Measurements from ENCODE around the gene RAB2B. TPM values are rescaled to one million over a fixed set of nuclear protein-coding genes. Genes with fewer than 3 reads are reported as not detected.

The RAB2B gene
- total RNA-seq, 4 donors from 2014 or later = 20.2 to 24.9 (median 21.5) TPM

DNA sequence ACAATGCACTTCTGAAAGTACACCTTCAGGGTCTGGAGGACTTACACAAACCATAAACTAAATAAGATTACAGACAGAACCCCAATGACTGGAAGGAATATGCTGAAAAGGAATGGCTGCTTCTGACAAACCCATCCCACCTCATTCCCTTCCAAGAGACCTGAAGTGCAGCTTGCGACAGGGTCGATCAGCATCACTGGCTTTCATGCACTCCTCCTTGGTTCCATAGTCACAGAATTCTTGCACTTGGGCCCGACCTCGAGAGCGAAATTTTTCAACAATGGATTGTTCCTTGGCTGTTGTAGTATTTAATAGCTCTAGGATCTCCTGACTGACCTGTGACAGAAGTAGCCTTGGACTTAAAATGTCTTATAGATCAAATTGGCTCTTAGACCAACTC, 24.8 kb upstream of the RAB2B start:
- H3K27ac ChIP-seq = no peak overlapping the region
- no peaks in the 10 kb centered on the region for H3K4me1 ChIP-seq
- H3K36me3 ChIP-seq = peaks cover 61% of the 10 kb centered on the region
- DNase-seq (ENCODE audit: low spot score in 2 of 2) = no peak
- no peaks in the 10 kb centered on the region for H3K9me3 ChIP-seq
- no peak overlapping the region for H3K4me3 ChIP-seq
- WGBS = 93% methylated on average over 5 of the region's 5 CpGs
- H3K27me3 ChIP-seq = no peaks in the 10 kb centered on the region
- no peak for TF ChIP-seq POLR2AphosphoS5 (IDR thresholded peaks at IDR 0.05)
- TF ChIP-seq EP300 (IDR thresholded peaks at IDR 0.05) = no peak
- TF ChIP-seq POLR2A (IDR thresholded peaks at IDR 0.05) = no peak
- TF ChIP-seq, protein P1, sequence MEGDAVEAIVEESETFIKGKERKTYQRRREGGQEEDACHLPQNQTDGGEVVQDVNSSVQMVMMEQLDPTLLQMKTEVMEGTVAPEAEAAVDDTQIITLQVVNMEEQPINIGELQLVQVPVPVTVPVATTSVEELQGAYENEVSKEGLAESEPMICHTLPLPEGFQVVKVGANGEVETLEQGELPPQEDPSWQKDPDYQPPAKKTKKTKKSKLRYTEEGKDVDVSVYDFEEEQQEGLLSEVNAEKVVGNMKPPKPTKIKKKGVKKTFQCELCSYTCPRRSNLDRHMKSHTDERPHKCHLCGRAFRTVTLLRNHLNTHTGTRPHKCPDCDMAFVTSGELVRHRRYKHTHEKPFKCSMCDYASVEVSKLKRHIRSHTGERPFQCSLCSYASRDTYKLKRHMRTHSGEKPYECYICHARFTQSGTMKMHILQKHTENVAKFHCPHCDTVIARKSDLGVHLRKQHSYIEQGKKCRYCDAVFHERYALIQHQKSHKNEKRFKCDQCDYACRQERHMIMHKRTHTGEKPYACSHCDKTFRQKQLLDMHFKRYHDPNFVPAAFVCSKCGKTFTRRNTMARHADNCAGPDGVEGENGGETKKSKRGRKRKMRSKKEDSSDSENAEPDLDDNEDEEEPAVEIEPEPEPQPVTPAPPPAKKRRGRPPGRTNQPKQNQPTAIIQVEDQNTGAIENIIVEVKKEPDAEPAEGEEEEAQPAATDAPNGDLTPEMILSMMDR (IDR thresholded peaks at IDR 0.05) = no peak

DNA sequence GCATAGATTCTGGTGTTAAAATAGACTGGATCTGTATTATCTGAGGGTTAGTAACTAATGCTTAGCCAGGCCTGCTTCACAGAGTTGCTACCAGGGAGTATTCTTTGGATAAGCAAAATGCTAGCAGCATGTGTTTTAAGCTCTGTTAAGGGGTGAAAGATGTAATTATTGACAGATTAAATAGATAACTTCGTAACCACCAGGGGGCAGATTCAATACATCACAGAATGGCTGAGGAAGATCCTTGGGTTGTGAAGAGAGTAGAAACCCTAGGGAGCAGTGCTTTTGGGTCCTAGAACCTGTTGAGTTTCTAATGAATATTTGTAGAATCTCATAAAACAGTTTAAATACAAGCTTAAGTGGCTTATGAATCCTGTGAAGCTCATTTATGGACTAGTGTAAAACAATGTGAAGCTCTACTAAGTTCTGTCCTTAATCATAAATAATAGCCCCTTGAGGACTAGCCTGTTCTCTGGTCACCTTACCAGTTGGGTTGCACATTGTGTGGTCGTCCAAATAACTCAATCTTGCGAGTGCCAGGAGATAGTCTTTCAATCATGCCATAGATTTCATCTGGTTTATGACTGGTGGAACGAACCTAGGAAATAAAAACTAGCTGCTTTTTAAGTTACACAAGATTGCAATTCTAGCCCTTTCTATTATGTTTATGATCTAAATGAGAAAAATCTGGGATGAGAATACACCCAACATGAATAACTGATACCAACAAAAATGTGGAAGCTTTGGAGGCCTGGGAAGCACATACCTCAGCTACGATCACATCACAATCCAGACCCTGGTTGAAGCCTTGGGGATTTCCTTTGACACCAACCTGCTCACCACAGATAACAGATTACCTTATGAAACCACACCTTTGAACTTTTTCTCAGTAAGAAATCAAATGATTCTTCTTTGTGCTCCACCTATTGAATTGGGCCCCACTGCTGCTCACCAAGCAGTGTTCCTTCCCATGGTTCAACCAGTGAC, 22.1 kb upstream of the RAB2B start:
- DNase-seq (ENCODE audit: low spot score in 2 of 2) = no peak
- H3K27me3 ChIP-seq = no peaks in the 10 kb centered on the region
- H3K36me3 ChIP-seq = peaks cover 86% of the 10 kb centered on the region
- TF ChIP-seq, protein P1 (IDR thresholded peaks at IDR 0.05) = peak; percentile 24 to 32
- TF ChIP-seq POLR2A (IDR thresholded peaks at IDR 0.05) = no peak
- WGBS = 55% methylated on average over 5 of the region's 5 CpGs
- H3K27ac ChIP-seq = no peak overlapping the region
- no peak overlapping the region for H3K4me3 ChIP-seq
- no peaks in the 10 kb centered on the region for H3K4me1 ChIP-seq
- no peaks in the 10 kb centered on the region for H3K9me3 ChIP-seq

DNA sequence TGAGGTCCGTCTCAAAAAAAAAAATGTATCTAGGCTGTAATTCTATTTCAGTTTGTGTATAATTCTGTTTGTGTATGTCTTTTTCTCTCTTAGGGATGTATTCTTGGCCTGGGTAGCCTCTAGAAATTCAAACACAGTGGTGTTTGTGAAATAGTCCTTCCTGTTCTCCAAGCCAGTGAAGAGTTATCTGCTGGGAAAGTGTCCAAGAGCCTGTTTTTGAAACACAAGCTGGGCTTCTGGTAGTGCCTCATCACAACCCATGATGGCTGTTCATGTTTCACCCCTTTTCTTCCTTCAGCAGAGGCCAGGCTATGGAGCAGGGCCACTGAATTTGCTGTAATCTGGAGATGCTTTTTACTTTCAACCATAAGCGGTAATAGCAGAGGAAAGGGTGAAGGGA, 19.7 kb upstream of the RAB2B start:
- Histone ChIP-seq H3K9me3 (no peaks in the 10 kb centered on the region), H3K4me1 (no peaks in the 10 kb centered on the region), H3K36me3 (peaks cover 94% of the 10 kb centered on the region), H3K27ac (no peak overlapping the region), H3K4me3 (no peak overlapping the region), H3K27me3 (no peaks in the 10 kb centered on the region)
- 97% methylated on average over 2 of the region's 2 CpGs for WGBS
- DNase-seq (ENCODE audit: low spot score in 2 of 2) = no peak
- TF ChIP-seq POLR2AphosphoS5 (IDR thresholded peaks at IDR 0.05) = no peak
- TF ChIP-seq, protein P1 (IDR thresholded peaks at IDR 0.05) = no peak
- no peak for TF ChIP-seq POLR2A (IDR thresholded peaks at IDR 0.05)
- no peak for TF ChIP-seq EP300 (IDR thresholded peaks at IDR 0.05)

DNA sequence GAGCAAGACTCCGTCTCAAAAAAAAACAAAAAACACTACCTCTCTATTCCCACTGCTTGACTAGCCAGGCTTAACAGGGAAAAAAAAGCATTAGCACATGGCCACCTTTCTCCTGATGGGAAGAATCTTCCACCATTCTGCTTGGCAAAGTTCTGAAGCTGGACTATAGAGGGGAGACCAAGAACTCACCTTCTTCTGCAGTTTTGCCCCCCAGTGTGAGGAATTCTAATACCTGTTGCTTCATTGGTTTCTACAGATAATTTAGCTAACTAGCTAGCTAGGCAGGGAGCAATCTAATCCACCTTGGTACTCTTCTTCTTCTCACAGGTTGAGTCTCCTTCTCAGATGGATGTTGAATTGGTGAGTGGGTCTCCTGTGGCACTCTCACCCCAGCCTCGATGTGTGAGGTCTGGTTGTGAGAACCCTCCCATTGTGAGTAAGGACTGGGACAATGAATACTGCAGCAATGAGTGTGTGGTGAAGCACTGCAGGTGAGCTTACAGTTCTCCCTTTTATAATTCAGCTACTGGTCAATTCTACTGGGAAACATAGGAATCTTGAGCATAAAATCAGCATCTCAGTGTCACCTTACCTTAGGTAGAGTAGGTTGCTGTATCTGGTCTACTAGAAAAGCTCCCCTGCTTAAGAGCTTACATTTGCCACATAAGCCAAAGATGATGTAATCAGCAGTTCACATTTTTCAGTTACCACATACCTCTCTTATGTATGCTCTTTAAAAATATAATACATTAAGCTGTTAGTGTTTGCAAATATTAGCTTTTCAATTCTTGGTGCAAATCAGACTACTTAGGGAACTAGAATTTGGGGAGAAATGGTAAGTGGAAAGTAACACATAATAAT, 18.4 kb upstream of the RAB2B start:
- Histone ChIP-seq H3K4me3 (no peak overlapping the region), H3K36me3 (peaks cover 97% of the 10 kb centered on the region), H3K27ac (no peak overlapping the region), H3K27me3 (no peaks in the 10 kb centered on the region), H3K9me3 (no peaks in the 10 kb centered on the region), H3K4me1 (no peaks in the 10 kb centered on the region)
- no peak for TF ChIP-seq POLR2A (IDR thresholded peaks at IDR 0.05)
- no peak for TF ChIP-seq POLR2AphosphoS5 (IDR thresholded peaks at IDR 0.05)
- TF ChIP-seq, protein P1 (IDR thresholded peaks at IDR 0.05) = no peak
- no peak for TF ChIP-seq EP300 (IDR thresholded peaks at IDR 0.05)
- 42% methylated on average over 2 of the region's 2 CpGs for WGBS
- DNase-seq (ENCODE audit: low spot score in 2 of 2) = no peak

DNA sequence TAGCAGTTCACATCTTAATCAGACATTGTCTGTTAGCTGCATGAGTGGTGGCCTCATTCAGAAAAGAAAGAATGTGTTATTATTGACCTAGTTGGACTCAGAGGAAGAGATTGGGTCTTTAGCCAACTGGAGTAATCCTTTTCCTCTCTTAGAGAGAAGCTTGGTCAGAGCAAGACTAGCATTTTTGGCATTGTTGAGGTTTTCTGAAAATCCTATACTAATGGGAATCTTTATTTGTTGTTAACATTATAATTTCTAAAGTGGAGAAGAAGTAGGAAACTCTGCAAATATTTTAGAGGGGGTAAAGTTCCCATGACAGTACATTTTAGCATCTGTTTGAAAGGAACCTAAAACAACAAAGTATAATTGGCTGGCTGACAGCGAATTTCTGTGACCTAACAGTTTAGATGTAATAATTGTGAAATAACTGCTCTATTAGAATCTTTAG, 9.9 kb upstream of the RAB2B start:
- Histone ChIP-seq H3K36me3 (peaks cover 45% of the 10 kb centered on the region), H3K27me3 (no peaks in the 10 kb centered on the region), H3K27ac (no peak overlapping the region), H3K4me3 (no peak overlapping the region), H3K4me1 (no peaks in the 10 kb centered on the region), H3K9me3 (no peaks in the 10 kb centered on the region)
- TF ChIP-seq POLR2AphosphoS5 (IDR thresholded peaks at IDR 0.05) = no peak
- TF ChIP-seq, protein P1 (IDR thresholded peaks at IDR 0.05) = no peak
- TF ChIP-seq POLR2A (IDR thresholded peaks at IDR 0.05) = no peak
- TF ChIP-seq EP300 (IDR thresholded peaks at IDR 0.05) = no peak
- DNase-seq (ENCODE audit: low spot score in 2 of 2) = no peak
- WGBS = 84% methylated on average over 1 of the region's 1 CpG

Measured in suprapubic skin (tissue), 4 donors.